GM23338 (cell line): ENCODE results near the gene EDA2R. TPM values are rescaled to one million over a fixed set of nuclear protein-coding genes. Genes with fewer than 3 reads are reported as not detected.

Experiments
- polyA plus RNA-seq: library from polyadenylated mRNA; unstranded; fragments of >200 nt; fragmentation: Nextera tagmentation; extraction: Ambion mirVana; gene quantifications from 2 replicates; pipeline ENCODE4 v1.2.1, GENCODE V29; 2016
- small RNA-seq: library from RNA; depleted of rRNA; stranded (forward); fragments of <200 nt; gene quantifications from one replicate; pipeline ENCODE3, GENCODE V24; 2014; ENCODE audit warnings: low replicate concordance
- total RNA-seq: library from RNA; depleted of rRNA; stranded (reverse); fragments of >200 nt; shearing (Covaris generic); gene quantifications from 2 replicates; pipeline ENCODE4 v1.2.3, GENCODE V29; 2014

Gene EDA2R
- total and polyA plus RNA-seq, 2 experiments from 2014 or later = 6.0 to 9.6 TPM

Small RNA genes within 50 kb of the gene (small RNA-seq; reads per million reads assigned to genes)
- gene RNU6-394P = not detected
